ENCODE data around the gene CTSE. TPM values are rescaled to one million over a fixed set of nuclear protein-coding genes. Genes with fewer than 3 reads are reported as not detected.

Gene CTSE
- total and polyA plus RNA-seq, 9 of the 15 experiments (the other 6 are each of a cell fraction or from before 2014, with no cell fraction given) = 0.04 to 0.18 (median 0.09) TPM; not detected in 4

DNA sequence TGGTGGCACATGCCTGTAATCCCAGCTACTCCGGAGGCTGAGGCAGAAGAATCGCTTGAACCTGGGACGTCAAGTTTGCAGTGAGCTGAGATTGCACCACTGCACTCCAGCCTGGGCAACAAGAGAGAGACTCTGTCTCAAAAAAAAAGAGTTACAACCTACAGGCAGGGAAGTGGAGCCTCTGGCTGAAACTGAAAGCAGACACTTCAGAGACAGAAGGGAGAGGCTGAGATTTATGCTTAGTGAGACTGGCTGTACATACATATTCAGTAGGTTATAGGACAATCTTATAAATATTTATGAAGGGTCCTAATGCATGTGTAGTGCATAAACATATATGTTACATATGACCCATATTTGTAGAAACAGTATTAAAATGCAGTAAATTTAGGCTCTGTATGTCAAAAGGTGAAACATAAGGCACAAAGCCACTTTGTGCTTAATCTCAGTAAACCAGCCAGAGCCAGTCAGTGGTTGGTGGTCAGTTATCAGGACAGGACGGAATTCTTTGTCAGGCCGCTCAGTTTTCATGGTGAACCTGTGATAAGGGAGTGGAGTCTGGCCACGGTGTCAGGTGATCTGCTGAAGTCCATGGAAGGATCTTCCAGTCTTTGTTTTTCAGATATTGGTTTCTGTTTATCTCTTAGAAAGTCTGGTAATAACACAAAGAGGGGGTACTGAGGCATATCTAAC lies 42.9 kb upstream of the CTSE start (continued):
- TF ChIP-seq BRF1 (IDR thresholded peaks at IDR 0.05; ENCODE audit: borderline replicate concordance, extremely low read depth, insufficient read length) (no peak), NFYB (IDR thresholded peaks at IDR 0.05; ENCODE audit: extremely low read depth, insufficient read length) (no peak), ZNF764 (CRISPR knock-in tag; IDR thresholded peaks at IDR 0.05; ENCODE audit: low read depth) (no peak), CBX5 (IDR thresholded peaks at IDR 0.05; ENCODE audit: borderline replicate concordance, low read depth) (no peak), NELFE (IDR thresholded peaks at IDR 0.05; ENCODE audit: insufficient read depth, insufficient read length) (no peak), ZFP1 (CRISPR knock-in tag; IDR thresholded peaks at IDR 0.05) (no peak), ZBTB8A (IDR thresholded peaks at IDR 0.05; ENCODE audit: partially characterized antibody) (no peak), SRSF3 (IDR thresholded peaks at IDR 0.05; ENCODE audit: insufficient read depth, low read length) (no peak), RBM14 (IDR thresholded peaks at IDR 0.05; ENCODE audit: borderline replicate concordance, insufficient read depth, low read depth, low read length) (no peak), GATA2 (CRISPR knock-in tag; IDR thresholded peaks at IDR 0.05) (peak; percentile 57; the same call in 1 of the 2 replicates), CREB1 (IDR thresholded peaks at IDR 0.05) (no peak), CREB1 (CRISPR knock-in tag; IDR thresholded peaks at IDR 0.05) (no peak), DACH1 (IDR thresholded peaks at IDR 0.05; ENCODE audit: partially characterized antibody) (no peak), ARID1B (IDR thresholded peaks at IDR 0.05) (peak; percentile 90), FOXJ2 (tag; IDR thresholded peaks at IDR 0.05) (no peak)
- TF ChIP-seq, protein P1, sequence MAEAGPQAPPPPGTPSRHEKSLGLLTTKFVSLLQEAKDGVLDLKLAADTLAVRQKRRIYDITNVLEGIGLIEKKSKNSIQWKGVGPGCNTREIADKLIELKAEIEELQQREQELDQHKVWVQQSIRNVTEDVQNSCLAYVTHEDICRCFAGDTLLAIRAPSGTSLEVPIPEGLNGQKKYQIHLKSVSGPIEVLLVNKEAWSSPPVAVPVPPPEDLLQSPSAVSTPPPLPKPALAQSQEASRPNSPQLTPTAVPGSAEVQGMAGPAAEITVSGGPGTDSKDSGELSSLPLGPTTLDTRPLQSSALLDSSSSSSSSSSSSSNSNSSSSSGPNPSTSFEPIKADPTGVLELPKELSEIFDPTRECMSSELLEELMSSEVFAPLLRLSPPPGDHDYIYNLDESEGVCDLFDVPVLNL (CRISPR knock-in tag; IDR thresholded peaks at IDR 0.05; ENCODE audit: low read depth) = no peak
- TF ChIP-seq, protein P2, sequence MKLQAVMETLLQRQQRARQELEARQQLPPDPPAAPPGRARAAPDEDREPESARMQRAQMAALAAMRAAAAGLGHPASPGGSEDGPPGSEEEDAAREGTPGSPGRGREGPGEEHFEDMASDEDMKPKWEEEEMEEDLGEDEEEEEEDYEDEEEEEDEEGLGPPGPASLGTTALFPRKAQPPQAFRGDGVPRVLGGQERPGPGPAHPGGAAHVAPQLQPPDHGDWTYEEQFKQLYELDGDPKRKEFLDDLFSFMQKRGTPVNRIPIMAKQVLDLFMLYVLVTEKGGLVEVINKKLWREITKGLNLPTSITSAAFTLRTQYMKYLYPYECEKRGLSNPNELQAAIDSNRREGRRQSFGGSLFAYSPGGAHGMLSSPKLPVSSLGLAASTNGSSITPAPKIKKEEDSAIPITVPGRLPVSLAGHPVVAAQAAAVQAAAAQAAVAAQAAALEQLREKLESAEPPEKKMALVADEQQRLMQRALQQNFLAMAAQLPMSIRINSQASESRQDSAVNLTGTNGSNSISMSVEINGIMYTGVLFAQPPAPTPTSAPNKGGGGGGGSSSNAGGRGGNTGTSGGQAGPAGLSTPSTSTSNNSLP (IDR thresholded peaks at IDR 0.05; ENCODE audit: borderline replicate concordance, low read depth, low read length) = no peak
- TF ChIP-seq, protein P3, sequence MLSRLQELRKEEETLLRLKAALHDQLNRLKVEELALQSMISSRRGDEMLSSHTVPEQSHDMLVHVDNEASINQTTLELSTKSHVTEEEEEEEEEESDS (CRISPR knock-in tag; IDR thresholded peaks at IDR 0.05) = no peak
- TF ChIP-seq, protein P4, sequence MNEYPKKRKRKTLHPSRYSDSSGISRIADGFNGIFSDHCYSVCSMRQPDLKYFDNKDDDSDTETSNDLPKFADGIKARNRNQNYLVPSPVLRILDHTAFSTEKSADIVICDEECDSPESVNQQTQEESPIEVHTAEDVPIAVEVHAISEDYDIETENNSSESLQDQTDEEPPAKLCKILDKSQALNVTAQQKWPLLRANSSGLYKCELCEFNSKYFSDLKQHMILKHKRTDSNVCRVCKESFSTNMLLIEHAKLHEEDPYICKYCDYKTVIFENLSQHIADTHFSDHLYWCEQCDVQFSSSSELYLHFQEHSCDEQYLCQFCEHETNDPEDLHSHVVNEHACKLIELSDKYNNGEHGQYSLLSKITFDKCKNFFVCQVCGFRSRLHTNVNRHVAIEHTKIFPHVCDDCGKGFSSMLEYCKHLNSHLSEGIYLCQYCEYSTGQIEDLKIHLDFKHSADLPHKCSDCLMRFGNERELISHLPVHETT (CRISPR knock-in tag; conservative IDR thresholded peaks at IDR 0.05 in 1 of 2, IDR thresholded peaks at IDR 0.05 in 1 of 2) = peak in 1 of 2 experiments; percentile 63; a peak in 1 of 4 replicates
- TF ChIP-seq, protein P5, sequence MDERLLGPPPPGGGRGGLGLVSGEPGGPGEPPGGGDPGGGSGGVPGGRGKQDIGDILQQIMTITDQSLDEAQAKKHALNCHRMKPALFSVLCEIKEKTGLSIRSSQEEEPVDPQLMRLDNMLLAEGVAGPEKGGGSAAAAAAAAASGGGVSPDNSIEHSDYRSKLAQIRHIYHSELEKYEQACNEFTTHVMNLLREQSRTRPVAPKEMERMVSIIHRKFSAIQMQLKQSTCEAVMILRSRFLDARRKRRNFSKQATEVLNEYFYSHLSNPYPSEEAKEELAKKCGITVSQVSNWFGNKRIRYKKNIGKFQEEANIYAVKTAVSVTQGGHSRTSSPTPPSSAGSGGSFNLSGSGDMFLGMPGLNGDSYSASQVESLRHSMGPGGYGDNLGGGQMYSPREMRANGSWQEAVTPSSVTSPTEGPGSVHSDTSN (CRISPR knock-in tag; IDR thresholded peaks at IDR 0.05; ENCODE audit: low read depth) = no peak
- TF ChIP-seq, protein P5 (tag; conservative IDR thresholded peaks at IDR 0.05; ENCODE audit: low read depth) = peak; percentile 51
